ENCODE data around the gene TIMM13.

The TIMM13 gene

GRCh38 chr19:2434267-2434666 is 6.9 kb upstream of the TIMM13 start:
- no peaks in the 10 kb centered on the region; the same call in 1 of the 2 replicates for H3K36me3 ChIP-seq (ENCODE audit: insufficient read depth)
- peaks cover 12% of the 10 kb centered on the region; the same call in 1 of the 2 replicates for H3K79me2 ChIP-seq (ENCODE audit: insufficient read depth, low read depth)

GRCh38 chr19:2433854-2434253 is 6.5 kb upstream of the TIMM13 start:
- H3K27ac ChIP-seq, result no peak overlapping the region
- H3K27me3 ChIP-seq (ENCODE audit: insufficient read depth, low read depth), result no peaks in the 10 kb centered on the region
- H3K36me3 ChIP-seq (ENCODE audit: insufficient read depth), result no peaks in the 10 kb centered on the region; the same call in 1 of the 2 replicates
- no peak overlapping the region for H3K4me2 ChIP-seq
- peaks cover 12% of the 10 kb centered on the region; the same call in 1 of the 2 replicates for H3K79me2 ChIP-seq (ENCODE audit: insufficient read depth, low read depth)
- no peak for TF ChIP-seq CTCF (conservative IDR thresholded peaks at IDR 0.05; ENCODE audit: low read depth, low read length)
- H3K4me1 ChIP-seq (ENCODE audit: low read depth, poor library complexity, severe bottlenecking), result no peaks in the 10 kb centered on the region
- H3K9ac ChIP-seq, result no peak overlapping the region
- no peaks in the 10 kb centered on the region for H4K20me1 ChIP-seq (ENCODE audit: insufficient read depth)
- no peak overlapping the region for H2AFZ ChIP-seq (ENCODE audit: low read depth)
- no peak overlapping the region for H3K4me3 ChIP-seq (IDR thresholded peaks at IDR 0.05; ENCODE audit: insufficient read depth, low read depth, low read length)

More at GRCh38 chr19:2434267-2434666, 6.9 kb upstream of the TIMM13 start:
- H3K9ac ChIP-seq, result no peak overlapping the region
- no peak for TF ChIP-seq CTCF (conservative IDR thresholded peaks at IDR 0.05; ENCODE audit: low read depth, low read length)
- no peak overlapping the region for H3K4me2 ChIP-seq
- H3K27ac ChIP-seq, result no peak overlapping the region
- H3K4me3 ChIP-seq (IDR thresholded peaks at IDR 0.05; ENCODE audit: insufficient read depth, low read depth, low read length), result no peak overlapping the region
- H3K27me3 ChIP-seq (ENCODE audit: insufficient read depth, low read depth), result no peaks in the 10 kb centered on the region
- H2AFZ ChIP-seq (ENCODE audit: low read depth), result no peak overlapping the region
- H3K4me1 ChIP-seq (ENCODE audit: low read depth, poor library complexity, severe bottlenecking), result no peaks in the 10 kb centered on the region
- H4K20me1 ChIP-seq (ENCODE audit: insufficient read depth), result no peaks in the 10 kb centered on the region

GRCh38 chr19:2432131-2432848 is 4.9 kb upstream of the TIMM13 start:
- Histone ChIP-seq H3K27me3 (ENCODE audit: insufficient read depth, low read depth) (no peaks in the 10 kb centered on the region), H3K9ac (no peak overlapping the region), H2AFZ (ENCODE audit: low read depth) (no peak overlapping the region), H3K36me3 (ENCODE audit: insufficient read depth) (no peaks in the 10 kb centered on the region), H3K4me1 (ENCODE audit: low read depth, poor library complexity, severe bottlenecking) (peaks cover 5% of the 10 kb centered on the region), H3K4me2 (no peak overlapping the region), H4K20me1 (ENCODE audit: insufficient read depth) (no peaks in the 10 kb centered on the region), H3K79me2 (ENCODE audit: insufficient read depth, low read depth) (peaks cover 6% of the 10 kb centered on the region), H3K27ac (no peak overlapping the region), H3K4me3 (IDR thresholded peaks at IDR 0.05; ENCODE audit: insufficient read depth, low read depth, low read length) (no peak overlapping the region)
- TF ChIP-seq CTCF (conservative IDR thresholded peaks at IDR 0.05; ENCODE audit: low read depth, low read length), result no peak

GRCh38 chr19:2431318-2432055 is 4.1 kb upstream of the TIMM13 start:
- Histone ChIP-seq H3K27ac (no peak overlapping the region), H3K9ac (no peak overlapping the region), H3K4me2 (no peak overlapping the region), H4K20me1 (ENCODE audit: insufficient read depth) (no peaks in the 10 kb centered on the region), H3K4me3 (IDR thresholded peaks at IDR 0.05; ENCODE audit: insufficient read depth, low read depth, low read length) (no peak overlapping the region), H2AFZ (ENCODE audit: low read depth) (no peak overlapping the region), H3K4me1 (ENCODE audit: low read depth, poor library complexity, severe bottlenecking) (peaks cover 5% of the 10 kb centered on the region), H3K36me3 (ENCODE audit: insufficient read depth) (no peaks in the 10 kb centered on the region), H3K27me3 (ENCODE audit: insufficient read depth, low read depth) (no peaks in the 10 kb centered on the region), H3K79me2 (ENCODE audit: insufficient read depth, low read depth) (peaks cover 8% of the 10 kb centered on the region)
- no peak for TF ChIP-seq CTCF (conservative IDR thresholded peaks at IDR 0.05; ENCODE audit: low read depth, low read length)
